Liver (tissue), 9 donors: Measurements from ENCODE around the gene ABCD3. TPM values are rescaled to one million over a fixed set of nuclear protein-coding genes. Genes with fewer than 3 reads are reported as not detected.

Experiments
- DNase-seq: peaks from one replicate; pipeline ENCODE4 v3.0.0-alpha.2; 2017; ENCODE audit warnings: low spot score
- H3K27ac ChIP-seq, 2 donors: one replicate each; pipeline ENCODE4 v1.7.0; 2013; ENCODE audit warnings: inconsistent platforms in 2 of 2, low read length in 2 of 2, control low read depth in 1 of 2, low read depth in 1 of 2, mild to moderate bottlenecking in 1 of 2
- H3K27me3 ChIP-seq, 4 donors: one replicate each; pipeline versions ENCODE4 v1.6.1 to v1.7.0; 2013; ENCODE audit warnings: low read length in 3 of 4, inconsistent platforms in 1 of 4, mild to moderate bottlenecking in 1 of 4, moderate library complexity in 1 of 4; ENCODE audit not compliant: control insufficient read depth in 4 of 4, insufficient read depth in 4 of 4
- H3K36me3 ChIP-seq, 4 donors: one replicate each; pipeline versions ENCODE4 v1.6.1 to v1.7.0; 2013; ENCODE audit warnings: low read length in 3 of 4, mild to moderate bottlenecking in 3 of 4, low read depth in 1 of 4, moderate library complexity in 1 of 4; ENCODE audit not compliant: control insufficient read depth in 4 of 4, insufficient read depth in 3 of 4
- H3K4me1 ChIP-seq, 4 donors: one replicate each; pipeline versions ENCODE4 v1.6.1 to v1.7.0; 2013; ENCODE audit warnings: low read length in 3 of 4, mild to moderate bottlenecking in 3 of 4, moderate library complexity in 1 of 4; ENCODE audit not compliant: control insufficient read depth in 4 of 4, insufficient read depth in 4 of 4
- H3K4me3 ChIP-seq, 3 donors: one replicate each; pipeline versions ENCODE4 v1.6.1 to v1.7.0; 2013; ENCODE audit warnings: low read length in 3 of 3, control low read depth in 1 of 3, low read depth in 1 of 3, mild to moderate bottlenecking in 1 of 3
- H3K9ac ChIP-seq, 2 donors: one replicate each; pipeline ENCODE4 v1.7.0; 2013; ENCODE audit warnings: low read length in 2 of 2, mild to moderate bottlenecking in 2 of 2, moderate library complexity in 2 of 2, control low read depth in 1 of 2, low read depth in 1 of 2
- H3K9me3 ChIP-seq, 4 donors: one replicate each; pipeline versions ENCODE4 v1.6.1 to v1.7.0; 2013; ENCODE audit warnings: low read length in 3 of 4; ENCODE audit not compliant: control insufficient read depth in 4 of 4
- EGR1 ChIP-seq, 2 donors: IDR thresholded peaks; 2 replicates each; pipeline ENCODE4 v1.6.1; 2016 to 2018; ENCODE audit warnings: antibody characterized with exemption in 2 of 2, low read depth in 2 of 2
- FOXA1 ChIP-seq: IDR thresholded peaks from 2 replicates; pipeline ENCODE4 v1.6.1; 2016; ENCODE audit warnings: antibody characterized with exemption
- FOXA2 ChIP-seq: IDR thresholded peaks from 2 replicates; pipeline ENCODE4 v1.6.1; 2016; ENCODE audit warnings: antibody characterized with exemption
- GABPA ChIP-seq, 2 donors: IDR thresholded peaks in 1 of 2; conservative IDR thresholded peaks in 1 of 2; 2 replicates each; pipeline ENCODE4 v1.6.1; 2016; ENCODE audit warnings: antibody characterized with exemption in 2 of 2, mild to moderate bottlenecking in 1 of 2, moderate library complexity in 1 of 2
- HNF4A ChIP-seq, 2 donors: conservative IDR thresholded peaks; 2 replicates each; pipeline ENCODE4 v1.6.1; 2016; ENCODE audit warnings: antibody characterized with exemption in 2 of 2, mild to moderate bottlenecking in 2 of 2
- HNF4G ChIP-seq: IDR thresholded peaks from 2 replicates; pipeline ENCODE4 v1.6.1; 2016; ENCODE audit warnings: antibody characterized with exemption
- JUND ChIP-seq, 2 donors: IDR thresholded peaks; 2 replicates each; pipeline ENCODE4 v1.6.1; 2016; ENCODE audit warnings: antibody characterized with exemption in 2 of 2
- NR2F2 ChIP-seq: IDR thresholded peaks from 2 replicates; pipeline ENCODE4 v1.6.1; 2016; ENCODE audit warnings: antibody characterized with exemption
- RAD21 ChIP-seq, 2 donors: IDR thresholded peaks; 2 replicates each; pipeline ENCODE4 v1.6.1; 2016; ENCODE audit warnings: antibody characterized with exemption in 2 of 2, mild to moderate bottlenecking in 2 of 2
- RXRA ChIP-seq, 2 donors: IDR thresholded peaks; 2 replicates each; pipeline ENCODE4 v1.6.1; 2017 to 2018; ENCODE audit warnings: antibody characterized with exemption in 2 of 2, mild to moderate bottlenecking in 1 of 2
- SP1 ChIP-seq: IDR thresholded peaks from 2 replicates; pipeline ENCODE4 v1.6.1; 2018; ENCODE audit warnings: antibody characterized with exemption, mild to moderate bottlenecking
- TAF1 ChIP-seq: conservative IDR thresholded peaks from 2 replicates; pipeline ENCODE4 v1.6.1; 2016; ENCODE audit warnings: antibody characterized with exemption, mild to moderate bottlenecking
- YY1 ChIP-seq: IDR thresholded peaks from 2 replicates; pipeline ENCODE4 v1.6.1; 2016; ENCODE audit warnings: antibody characterized with exemption, mild to moderate bottlenecking
- WGBS: extraction: QIAGEN DNeasy Blood & Tissue Kit; methylation state at CpG from one replicate; pipeline ENCODE4 v1.1.7; 2013; 5-methylcytosine and 5-hydroxymethylcytosine counted together
- polyA plus RNA-seq, 2 donors: library from polyadenylated mRNA; stranded (reverse) in 1 of 2; unstranded in 1 of 2; fragments of 200-250 nt in 1 of 2; fragments of >200 nt in 1 of 2; fragmentation: Nextera tagmentation in 1 of 2; extraction: Ambion mirVana in 1 of 2; gene quantifications; one replicate each; pipeline versions ENCODE4 v1.2.1 to v1.2.3, GENCODE V29; 2013 to 2015
- total RNA-seq, 2 donors: library from RNA; depleted of rRNA; stranded (reverse); fragments of >200 nt; gene quantifications; one replicate each; pipeline ENCODE4 v1.2.3, GENCODE V29; 2014
- TF ChIP-seq, protein P1 (sequence below): fragments of 150-350 bp; IDR thresholded peaks from 2 replicates; pipeline ENCODE4 v1.5.1; 2017; ENCODE audit warnings: improper control_type of control experiment, low read depth, low read length; ENCODE audit not compliant: missing input control
- TF ChIP-seq, protein P2 (sequence below): IDR thresholded peaks from 2 replicates; pipeline ENCODE4 v1.6.1; 2016; ENCODE audit warnings: antibody characterized with exemption
- TF ChIP-seq, protein P3 (sequence below): IDR thresholded peaks from 2 replicates; pipeline ENCODE4 v1.6.1; 2016; ENCODE audit warnings: antibody characterized with exemption
- TF ChIP-seq, protein P4 (sequence below): IDR thresholded peaks from 2 replicates; pipeline ENCODE4 v1.6.1; 2016; ENCODE audit warnings: antibody characterized with exemption, mild to moderate bottlenecking
- TF ChIP-seq, protein P5 (sequence below): IDR thresholded peaks from 2 replicates; pipeline ENCODE4 v1.6.1; 2016; ENCODE audit warnings: antibody characterized with exemption
- donor health status: healthy.
- donor health status: healthy.
- donor health status: healthy.
- donor health status: healthy.
- donor health status: healthy.

Gene ABCD3
- total and polyA plus RNA-seq, 4 donors, result 49.2 to 133 (median 62.5) TPM

DNA sequence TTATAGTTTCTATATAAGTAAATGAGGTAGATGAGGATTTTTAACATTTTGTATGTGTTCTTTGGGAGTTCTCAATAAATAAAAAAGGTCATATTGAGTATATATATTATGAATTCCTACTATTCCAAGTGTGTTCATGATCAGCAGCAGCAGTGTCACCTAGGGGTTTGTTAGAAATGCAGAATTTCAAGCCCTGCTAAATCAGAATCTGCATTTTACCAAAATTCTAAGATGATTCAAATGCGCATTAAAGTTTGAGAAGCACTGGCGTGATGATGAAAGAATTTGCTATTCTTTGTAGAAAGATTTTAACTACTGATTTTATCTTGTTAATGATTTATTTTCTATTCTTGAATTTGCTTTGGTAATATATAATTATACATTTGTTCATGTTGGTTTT lies 94.6 kb downstream of the ABCD3 start:
- H3K27ac ChIP-seq, result no peak overlapping the region
- H3K4me1 ChIP-seq, result peaks cover 0 to 4% (median 0%) of the 10 kb centered on the region in 4 donors
- no peak overlapping the region for H3K9ac ChIP-seq
- DNase-seq, result no peak
- no peak overlapping the region for H3K4me3 ChIP-seq
- peaks cover 0 to 9% (median 4%) of the 10 kb centered on the region in 4 donors for H3K36me3 ChIP-seq
- no peak for TF ChIP-seq EGR1 (IDR thresholded peaks at IDR 0.05; ENCODE audit: low read depth in 2 of 2)
- TF ChIP-seq FOXA2, result no peak
- no peak for TF ChIP-seq RAD21 (IDR thresholded peaks at IDR 0.05)
- no peaks in the 10 kb centered on the region for H3K9me3 ChIP-seq
- H3K27me3 ChIP-seq, result no peaks in the 10 kb centered on the region
- WGBS, result over 99% methylated on average over 2 of the region's 2 CpGs

DNA sequence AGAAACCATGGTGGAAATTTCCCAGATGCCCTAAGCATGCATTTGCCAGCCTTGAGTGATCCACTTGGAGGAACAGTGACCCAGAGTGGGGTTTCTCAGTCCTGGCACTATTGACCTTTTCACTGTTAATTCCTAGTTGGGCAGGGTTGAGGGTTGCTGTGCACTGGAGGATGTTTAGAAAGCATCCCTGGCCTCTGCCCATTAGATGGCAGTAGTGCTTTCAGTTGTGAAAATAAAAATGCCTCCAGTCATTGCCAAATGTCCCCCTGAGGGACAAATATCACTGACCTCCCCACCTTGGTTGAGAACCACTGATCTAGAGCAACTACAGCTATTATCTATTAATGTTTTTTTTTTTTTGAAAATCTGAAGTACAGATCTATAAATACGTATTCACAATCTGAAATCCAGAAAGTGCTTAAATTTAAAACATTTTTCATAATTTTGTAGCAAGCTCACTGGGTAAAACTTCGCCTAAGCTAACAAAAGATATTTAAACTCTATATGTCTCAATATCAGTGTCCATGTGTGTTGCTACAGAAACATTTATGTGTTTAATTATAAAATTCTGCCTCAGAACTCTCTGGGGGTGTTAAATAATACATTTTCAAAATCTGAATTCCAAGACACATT lies 96.0 kb downstream of the ABCD3 start:
- no peak overlapping the region for H3K9ac ChIP-seq
- peak; percentile 42 for DNase-seq
- peak in 1 of 2 donors; percentile 7 for TF ChIP-seq HNF4A (conservative IDR thresholded peaks at IDR 0.05)
- TF ChIP-seq RAD21 (IDR thresholded peaks at IDR 0.05), result peak; percentile 72 to 82
- TF ChIP-seq YY1, result no peak
- TF ChIP-seq, protein P1, sequence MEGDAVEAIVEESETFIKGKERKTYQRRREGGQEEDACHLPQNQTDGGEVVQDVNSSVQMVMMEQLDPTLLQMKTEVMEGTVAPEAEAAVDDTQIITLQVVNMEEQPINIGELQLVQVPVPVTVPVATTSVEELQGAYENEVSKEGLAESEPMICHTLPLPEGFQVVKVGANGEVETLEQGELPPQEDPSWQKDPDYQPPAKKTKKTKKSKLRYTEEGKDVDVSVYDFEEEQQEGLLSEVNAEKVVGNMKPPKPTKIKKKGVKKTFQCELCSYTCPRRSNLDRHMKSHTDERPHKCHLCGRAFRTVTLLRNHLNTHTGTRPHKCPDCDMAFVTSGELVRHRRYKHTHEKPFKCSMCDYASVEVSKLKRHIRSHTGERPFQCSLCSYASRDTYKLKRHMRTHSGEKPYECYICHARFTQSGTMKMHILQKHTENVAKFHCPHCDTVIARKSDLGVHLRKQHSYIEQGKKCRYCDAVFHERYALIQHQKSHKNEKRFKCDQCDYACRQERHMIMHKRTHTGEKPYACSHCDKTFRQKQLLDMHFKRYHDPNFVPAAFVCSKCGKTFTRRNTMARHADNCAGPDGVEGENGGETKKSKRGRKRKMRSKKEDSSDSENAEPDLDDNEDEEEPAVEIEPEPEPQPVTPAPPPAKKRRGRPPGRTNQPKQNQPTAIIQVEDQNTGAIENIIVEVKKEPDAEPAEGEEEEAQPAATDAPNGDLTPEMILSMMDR, result peak; percentile 45
- TF ChIP-seq JUND (IDR thresholded peaks at IDR 0.05), result no peak

DNA sequence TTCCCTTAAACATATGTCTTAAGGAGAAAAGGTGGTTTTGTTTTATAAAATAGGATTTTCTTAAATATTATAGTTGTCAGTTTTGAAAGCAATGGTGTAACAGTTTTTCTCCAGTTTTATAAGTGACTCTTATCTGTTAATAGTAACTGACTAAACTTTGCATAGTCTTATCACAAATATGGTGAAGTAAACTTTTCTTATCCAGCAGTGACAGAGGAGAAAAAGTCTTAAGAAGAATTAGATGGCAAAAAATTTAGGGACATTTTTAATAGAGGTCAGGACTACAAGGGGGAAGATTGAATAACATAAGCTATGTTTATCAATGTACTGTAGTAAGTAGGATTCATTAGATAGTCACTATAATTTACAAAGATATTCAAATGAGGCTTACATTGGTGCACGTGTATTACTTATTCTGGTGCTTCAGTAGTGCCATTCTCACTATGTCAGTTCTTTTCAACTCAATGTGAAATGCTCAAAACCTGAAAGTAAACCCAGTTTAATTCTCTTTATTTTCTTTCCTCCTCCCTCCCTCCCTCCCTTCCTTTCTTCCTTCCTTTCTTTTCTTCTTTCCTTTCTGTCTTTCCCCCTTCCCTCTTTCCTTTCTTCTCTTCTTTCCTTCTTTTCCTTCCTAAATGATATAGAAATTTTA lies 97.2 kb downstream of the ABCD3 start:
- Histone ChIP-seq H3K27ac (no peak overlapping the region), H3K27me3 (no peaks in the 10 kb centered on the region), H3K36me3 (peaks cover 1 to 25% (median 9%) of the 10 kb centered on the region in 4 donors), H3K4me3 (no peak overlapping the region), H3K9ac (no peak overlapping the region), H3K9me3 (no peaks in the 10 kb centered on the region), H3K4me1 (peaks cover 0 to 4% (median 0%) of the 10 kb centered on the region in 4 donors)
- 91% methylated on average over 1 of the region's 1 CpG for WGBS
- no peak for DNase-seq
- TF ChIP-seq FOXA2, result no peak
- TF ChIP-seq HNF4A (conservative IDR thresholded peaks at IDR 0.05), result no peak
- no peak for TF ChIP-seq GABPA (IDR thresholded peaks at IDR 0.05 in 1 of 2, conservative IDR thresholded peaks at IDR 0.05 in 1 of 2)
- TF ChIP-seq FOXA1, result no peak
- TF ChIP-seq, protein P2, sequence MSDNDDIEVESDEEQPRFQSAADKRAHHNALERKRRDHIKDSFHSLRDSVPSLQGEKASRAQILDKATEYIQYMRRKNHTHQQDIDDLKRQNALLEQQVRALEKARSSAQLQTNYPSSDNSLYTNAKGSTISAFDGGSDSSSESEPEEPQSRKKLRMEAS, result no peak
- TF ChIP-seq SP1, result no peak
- TF ChIP-seq, protein P3, sequence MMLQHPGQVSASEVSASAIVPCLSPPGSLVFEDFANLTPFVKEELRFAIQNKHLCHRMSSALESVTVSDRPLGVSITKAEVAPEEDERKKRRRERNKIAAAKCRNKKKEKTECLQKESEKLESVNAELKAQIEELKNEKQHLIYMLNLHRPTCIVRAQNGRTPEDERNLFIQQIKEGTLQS, result no peak
- no peak for TF ChIP-seq YY1
- TF ChIP-seq RAD21 (IDR thresholded peaks at IDR 0.05), result no peak
- no peak for TF ChIP-seq NR2F2
- TF ChIP-seq JUND (IDR thresholded peaks at IDR 0.05), result no peak
- no peak for TF ChIP-seq TAF1
- TF ChIP-seq RXRA (IDR thresholded peaks at IDR 0.05), result no peak
- no peak for TF ChIP-seq HNF4G
- TF ChIP-seq, protein P4, sequence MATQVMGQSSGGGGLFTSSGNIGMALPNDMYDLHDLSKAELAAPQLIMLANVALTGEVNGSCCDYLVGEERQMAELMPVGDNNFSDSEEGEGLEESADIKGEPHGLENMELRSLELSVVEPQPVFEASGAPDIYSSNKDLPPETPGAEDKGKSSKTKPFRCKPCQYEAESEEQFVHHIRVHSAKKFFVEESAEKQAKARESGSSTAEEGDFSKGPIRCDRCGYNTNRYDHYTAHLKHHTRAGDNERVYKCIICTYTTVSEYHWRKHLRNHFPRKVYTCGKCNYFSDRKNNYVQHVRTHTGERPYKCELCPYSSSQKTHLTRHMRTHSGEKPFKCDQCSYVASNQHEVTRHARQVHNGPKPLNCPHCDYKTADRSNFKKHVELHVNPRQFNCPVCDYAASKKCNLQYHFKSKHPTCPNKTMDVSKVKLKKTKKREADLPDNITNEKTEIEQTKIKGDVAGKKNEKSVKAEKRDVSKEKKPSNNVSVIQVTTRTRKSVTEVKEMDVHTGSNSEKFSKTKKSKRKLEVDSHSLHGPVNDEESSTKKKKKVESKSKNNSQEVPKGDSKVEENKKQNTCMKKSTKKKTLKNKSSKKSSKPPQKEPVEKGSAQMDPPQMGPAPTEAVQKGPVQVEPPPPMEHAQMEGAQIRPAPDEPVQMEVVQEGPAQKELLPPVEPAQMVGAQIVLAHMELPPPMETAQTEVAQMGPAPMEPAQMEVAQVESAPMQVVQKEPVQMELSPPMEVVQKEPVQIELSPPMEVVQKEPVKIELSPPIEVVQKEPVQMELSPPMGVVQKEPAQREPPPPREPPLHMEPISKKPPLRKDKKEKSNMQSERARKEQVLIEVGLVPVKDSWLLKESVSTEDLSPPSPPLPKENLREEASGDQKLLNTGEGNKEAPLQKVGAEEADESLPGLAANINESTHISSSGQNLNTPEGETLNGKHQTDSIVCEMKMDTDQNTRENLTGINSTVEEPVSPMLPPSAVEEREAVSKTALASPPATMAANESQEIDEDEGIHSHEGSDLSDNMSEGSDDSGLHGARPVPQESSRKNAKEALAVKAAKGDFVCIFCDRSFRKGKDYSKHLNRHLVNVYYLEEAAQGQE, result no peak
- TF ChIP-seq, protein P5, sequence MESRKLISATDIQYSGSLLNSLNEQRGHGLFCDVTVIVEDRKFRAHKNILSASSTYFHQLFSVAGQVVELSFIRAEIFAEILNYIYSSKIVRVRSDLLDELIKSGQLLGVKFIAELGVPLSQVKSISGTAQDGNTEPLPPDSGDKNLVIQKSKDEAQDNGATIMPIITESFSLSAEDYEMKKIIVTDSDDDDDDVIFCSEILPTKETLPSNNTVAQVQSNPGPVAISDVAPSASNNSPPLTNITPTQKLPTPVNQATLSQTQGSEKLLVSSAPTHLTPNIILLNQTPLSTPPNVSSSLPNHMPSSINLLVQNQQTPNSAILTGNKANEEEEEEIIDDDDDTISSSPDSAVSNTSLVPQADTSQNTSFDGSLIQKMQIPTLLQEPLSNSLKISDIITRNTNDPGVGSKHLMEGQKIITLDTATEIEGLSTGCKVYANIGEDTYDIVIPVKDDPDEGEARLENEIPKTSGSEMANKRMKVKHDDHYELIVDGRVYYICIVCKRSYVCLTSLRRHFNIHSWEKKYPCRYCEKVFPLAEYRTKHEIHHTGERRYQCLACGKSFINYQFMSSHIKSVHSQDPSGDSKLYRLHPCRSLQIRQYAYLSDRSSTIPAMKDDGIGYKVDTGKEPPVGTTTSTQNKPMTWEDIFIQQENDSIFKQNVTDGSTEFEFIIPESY, result no peak

More for the DNA sequence above, 96.0 kb downstream of the ABCD3 start:
- Histone ChIP-seq H3K4me1 (peaks cover 0 to 4% (median 0%) of the 10 kb centered on the region in 4 donors), H3K4me3 (no peak overlapping the region), H3K27me3 (no peaks in the 10 kb centered on the region), H3K9me3 (no peaks in the 10 kb centered on the region), H3K36me3 (peaks cover 0 to 17% (median 7%) of the 10 kb centered on the region in 4 donors), H3K27ac (no peak overlapping the region)
- 92% methylated on average over 2 of the region's 2 CpGs for WGBS
